Activated T-cell treated with anti-CD3 and anti-CD28 coated beads for 1 hour (primary cell): ENCODE measurements around the gene YEATS2.
"Not testable (repeated sequence)": the region's sequence is repeated elsewhere in the genome, so short reads cannot be mapped to it uniquely, and the experiment has no call there.

Experiments used
- DNase-seq: peaks from one replicate; pipeline ENCODE4 v3.0.0-alpha.2; 2020; ENCODE audit warnings: low read depth

Gene YEATS2

GRCh38 chr3:183697610-183698317, at the start of gene YEATS2:
YEATS2 (plus strand) TSS chr3:183697797; CDS start chr3:183715163, 17,366 bp downstream.
- DNase-seq: peak; percentile 48

GRCh38 chr3:183650554-183650953, 47.0 kb upstream of the YEATS2 start:
- DNase-seq: no peak

- DNase-seq: no peak
Measured at GRCh38 chr3:183653209-183654064, 44.2 kb upstream of the YEATS2 start.

DNA sequence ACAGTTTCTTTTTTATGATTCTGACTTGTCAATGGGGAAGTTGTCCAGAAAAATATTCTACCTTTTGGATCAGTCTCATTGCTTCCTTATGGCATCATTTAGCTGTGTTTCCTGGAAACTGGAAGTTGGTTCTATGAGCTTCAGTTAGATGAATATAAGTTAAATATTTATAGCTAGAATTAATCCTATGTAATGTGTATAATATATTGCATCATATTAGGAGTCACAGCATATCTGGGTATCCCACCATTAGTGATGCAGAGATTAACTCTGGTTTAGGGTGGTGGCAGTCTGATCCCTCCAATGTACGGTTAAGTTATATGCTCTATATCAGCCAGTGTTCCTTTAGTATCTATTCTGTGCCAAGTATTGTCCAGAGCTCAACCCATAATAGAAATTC, 42.9 kb upstream of the YEATS2 start:
- DNase-seq: no peak

DNA sequence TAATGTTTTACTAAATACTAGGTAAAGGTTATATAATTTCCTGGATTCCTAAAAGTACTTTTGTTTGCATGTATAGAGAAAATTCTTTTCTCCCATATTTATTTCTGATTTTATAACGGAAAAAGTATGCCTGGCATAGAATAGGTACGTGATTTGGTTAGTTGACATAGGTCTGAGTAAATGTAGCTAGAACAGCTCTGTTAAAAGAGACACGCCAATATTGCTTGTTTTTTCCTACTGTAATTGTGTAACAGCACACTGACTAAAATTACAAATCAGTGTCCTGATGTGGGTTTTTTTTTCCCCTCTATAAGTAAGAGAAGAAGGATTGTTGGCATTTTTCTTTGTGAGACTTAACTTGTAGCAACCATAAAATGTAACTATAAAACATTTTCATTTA, 35.5 kb upstream of the YEATS2 start:
- no peak for DNase-seq

GRCh38 chr3:183664913-183665381, 32.6 kb upstream of the YEATS2 start:
- DNase-seq: no peak

- DNase-seq: no peak
Measured at GRCh38 chr3:183680061-183680460, 17.5 kb upstream of the YEATS2 start.

DNA sequence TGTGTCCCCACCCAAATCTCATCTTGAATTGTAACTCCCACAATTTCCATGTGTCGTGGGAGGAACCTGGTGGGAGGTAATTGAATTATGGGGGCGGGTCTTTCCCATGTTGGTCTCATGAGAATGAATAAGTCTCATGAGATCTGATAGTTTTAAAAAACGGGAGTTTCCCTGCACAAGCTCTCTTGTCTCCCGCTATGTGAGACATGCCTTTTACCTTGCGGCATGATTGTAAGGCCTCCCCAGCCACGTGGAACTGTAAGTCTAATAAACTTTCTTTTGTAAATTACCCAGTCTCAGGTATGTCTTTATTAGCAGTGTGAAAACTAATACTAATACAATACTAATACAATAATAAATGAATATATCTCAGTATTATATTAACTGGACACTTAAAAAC, 9.9 kb upstream of the YEATS2 start:
- DNase-seq: no peak

- DNase-seq: no peak
Measured at GRCh38 chr3:183688874-183689273, 8.7 kb upstream of the YEATS2 start.

DNA sequence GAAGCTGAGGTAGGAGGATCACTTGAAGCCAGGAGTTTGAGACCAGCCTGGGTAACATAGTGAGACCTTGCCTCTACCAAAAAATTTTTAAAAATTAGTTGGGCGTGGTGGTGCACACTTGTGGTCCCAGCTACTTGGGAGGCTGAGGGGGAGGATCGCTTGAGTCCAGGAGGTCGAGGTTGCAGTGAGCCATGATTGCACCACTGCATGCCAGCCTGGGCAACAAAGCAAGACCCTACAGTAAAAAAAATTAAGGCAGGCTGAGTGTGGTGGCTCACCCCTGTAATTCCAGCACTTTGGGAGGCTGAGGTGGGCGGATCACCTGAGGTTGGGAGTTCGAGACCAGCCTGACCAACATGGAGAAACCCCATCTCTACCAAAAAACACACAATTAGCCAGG, 8.0 kb upstream of the YEATS2 start:
- DNase-seq: not testable (repeated sequence)

- DNase-seq: no peak
Measured at GRCh38 chr3:183690402-183690995, 7.1 kb upstream of the YEATS2 start.

DNA sequence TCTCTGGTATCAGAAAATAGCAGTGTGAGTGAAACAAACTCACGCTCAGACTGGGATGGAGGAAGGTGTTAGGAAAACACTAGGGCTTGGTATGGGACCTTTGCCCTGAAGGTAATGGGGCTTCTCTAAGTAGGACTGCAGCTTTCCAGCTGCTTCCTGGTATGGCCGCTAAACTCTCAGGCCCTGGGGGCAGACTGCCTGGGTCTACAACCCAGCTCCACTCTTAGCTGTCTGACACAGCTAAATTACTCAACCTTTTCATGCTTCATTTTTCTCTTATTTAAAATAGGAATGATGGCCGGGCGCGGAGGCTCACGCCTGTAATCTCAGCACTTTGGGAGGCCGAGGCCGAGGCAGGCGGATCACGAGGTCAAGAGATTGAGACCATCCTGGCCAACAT, 5.2 kb upstream of the YEATS2 start:
- no peak for DNase-seq

DNA sequence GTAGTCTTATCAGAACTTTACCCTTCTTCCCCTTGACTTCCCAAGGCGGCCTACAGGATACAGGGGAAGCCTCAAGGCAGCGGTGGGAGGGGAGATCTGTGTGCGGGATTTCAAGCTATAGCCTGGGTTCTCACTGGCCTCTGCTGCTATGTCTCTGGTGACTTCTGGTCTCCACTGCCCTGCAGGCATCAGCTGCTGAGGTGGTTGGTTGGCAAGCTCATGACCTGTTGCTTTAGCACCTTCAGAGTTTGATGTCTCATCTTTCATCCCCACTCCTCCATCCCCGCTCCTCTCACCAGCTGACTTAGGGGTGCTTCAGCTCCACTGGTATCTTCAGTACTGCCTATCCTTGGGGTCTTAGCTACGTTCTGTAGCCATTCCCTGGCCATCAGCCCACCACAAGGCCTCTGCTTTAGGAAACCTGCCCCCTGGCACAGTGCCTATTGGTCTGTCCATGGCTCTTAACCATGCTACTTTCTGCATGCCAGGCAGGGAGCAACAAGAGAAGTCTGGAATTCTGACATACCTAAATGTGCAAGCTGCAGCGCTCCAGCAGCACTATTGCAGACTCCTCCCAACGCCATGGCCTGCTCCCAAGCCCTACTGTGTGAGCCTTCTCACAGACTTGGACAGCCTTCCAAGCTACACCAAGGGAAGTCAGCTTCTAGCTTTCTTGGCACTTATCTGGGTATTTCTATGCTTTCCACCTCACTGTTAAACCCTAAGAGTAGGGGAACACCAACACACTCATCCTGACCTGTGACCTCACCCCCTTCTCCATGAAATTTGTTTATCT, 1.8 kb upstream of the YEATS2 start:
- DNase-seq: no peak

DNA sequence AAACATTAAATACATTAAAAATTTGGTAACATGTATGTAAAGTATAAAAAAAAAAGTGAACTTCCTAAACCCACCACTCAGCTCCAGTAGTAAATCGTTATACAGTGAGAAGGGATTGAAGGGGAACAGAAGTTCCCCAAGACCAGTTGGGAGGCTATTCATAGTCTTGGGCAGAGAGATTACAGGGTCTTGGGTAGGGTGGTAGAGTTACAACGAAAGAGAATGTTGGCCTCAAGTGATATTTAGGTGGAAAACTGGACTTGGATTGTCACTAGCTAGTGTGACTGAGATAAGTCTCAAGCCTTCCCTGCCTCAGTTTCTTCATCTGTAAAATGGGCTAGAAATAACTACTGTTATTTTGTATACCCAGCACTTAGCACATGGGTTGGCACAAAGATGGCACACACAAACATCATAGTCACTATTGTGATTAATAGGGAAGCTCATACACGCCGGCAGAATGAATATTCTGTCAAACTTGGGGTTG, 431 bp upstream of the YEATS2 start:
- DNase-seq: no peak

DNA sequence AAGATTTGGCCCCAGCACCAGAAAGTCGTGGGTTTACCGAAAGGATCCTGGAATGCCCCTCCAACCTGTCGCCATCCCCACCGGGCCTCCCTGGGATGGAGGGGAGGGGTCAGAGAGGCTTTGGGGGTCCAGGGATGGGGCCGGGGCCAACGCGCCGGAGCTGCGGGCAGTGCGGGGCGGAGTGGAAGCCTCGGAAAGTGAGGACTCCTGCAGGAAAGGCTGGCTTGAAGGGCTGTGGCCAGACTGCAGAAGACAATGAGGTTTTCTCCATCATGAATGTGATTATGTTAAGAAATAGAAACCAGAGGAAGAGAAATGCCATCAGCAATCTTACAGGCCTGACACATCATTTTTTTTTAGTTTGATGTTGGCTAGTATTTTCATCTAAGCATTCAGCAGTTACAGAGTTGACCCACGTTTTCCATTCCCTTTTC, 738 bp downstream of the YEATS2 start:
- no peak for DNase-seq

DNA sequence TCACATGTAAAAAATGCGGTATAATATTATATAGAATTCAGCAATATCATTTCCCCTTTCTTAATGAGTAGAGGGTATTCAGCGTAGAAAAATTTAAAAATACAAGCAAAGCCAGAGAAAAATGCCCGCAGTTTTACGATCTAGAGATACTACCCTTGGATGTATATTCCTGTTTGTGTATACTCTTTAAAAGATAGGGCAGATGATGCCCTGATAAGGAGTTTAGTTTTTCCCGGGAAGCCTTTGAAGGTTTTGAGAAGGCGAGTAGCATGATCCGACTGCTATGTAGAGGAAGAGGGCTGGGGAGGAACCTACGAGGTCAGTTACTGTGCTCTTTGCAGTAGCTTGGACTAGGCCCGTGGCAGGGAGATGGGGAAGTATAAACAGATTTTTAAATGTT, 1.2 kb downstream of the YEATS2 start:
- no peak for DNase-seq

- no peak for DNase-seq
Measured at GRCh38 chr3:183699238-183699947, 1.8 kb downstream of the YEATS2 start.

GRCh38 chr3:183701744-183702143, 4.1 kb downstream of the YEATS2 start:
- no peak for DNase-seq

- DNase-seq: not testable (repeated sequence)
Measured at GRCh38 chr3:183703892-183704291, 6.3 kb downstream of the YEATS2 start.

DNA sequence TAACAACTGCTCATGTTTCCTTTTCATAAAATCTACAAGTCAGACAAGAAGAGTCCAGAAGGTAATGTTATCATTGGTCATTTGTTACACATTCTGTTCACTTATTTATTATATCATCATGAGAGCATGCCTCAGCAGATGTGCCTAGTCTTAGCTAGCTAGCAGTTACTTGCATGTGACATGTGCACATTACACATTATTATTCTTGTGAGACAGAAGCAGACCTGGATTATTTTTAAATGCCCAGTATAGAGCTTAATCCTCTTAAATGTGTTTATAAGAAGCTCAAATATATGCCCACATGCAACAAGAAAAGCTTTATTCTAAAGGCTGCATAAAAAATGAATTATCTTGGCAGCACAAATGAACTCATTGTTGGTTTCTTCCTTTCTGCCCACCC, 12.6 kb downstream of the YEATS2 start:
- DNase-seq: no peak

DNA sequence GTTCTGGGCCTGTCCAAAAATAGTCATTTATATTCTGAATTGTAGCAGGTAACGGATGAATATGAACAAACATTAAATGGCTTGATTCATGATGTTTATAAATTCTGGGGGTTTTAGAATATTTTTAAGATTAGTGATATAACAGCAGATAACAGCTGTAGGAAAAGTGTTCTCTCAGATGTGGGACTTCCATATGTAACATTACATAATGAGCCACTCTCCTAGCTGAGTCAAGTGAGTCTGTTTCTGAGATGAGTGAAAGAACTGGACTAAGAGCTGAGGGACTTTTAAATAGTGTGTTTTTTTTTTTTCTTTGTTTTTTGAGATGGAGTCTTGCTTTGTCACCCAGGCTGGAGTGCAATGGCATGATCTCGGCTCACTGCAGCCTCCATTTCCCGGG, 13.9 kb downstream of the YEATS2 start:
- DNase-seq: no peak
